ENCODE data around the gene PROZ.
A peak's percentile ranks its signal among the peaks of the same experiment; 100 is the strongest.
"Not testable (repeated sequence)": the region's sequence is repeated elsewhere in the genome, so short reads cannot be mapped to it uniquely, and the experiment has no call there.

The PROZ gene

GRCh38 chr13:113157929-113158747 lies at the start of gene PROZ:
Gene PROZ (plus strand): TSS chr13:113158648. CDS start chr13:113158661, 13 bp downstream.
- DNase-seq: no peak

GRCh38 chr13:113109151-113110047 lies 49.0 kb upstream of the PROZ start:
- DNase-seq: no peak

- DNase-seq: no peak
Measured at GRCh38 chr13:113110048-113110851, 48.2 kb upstream of the PROZ start.

GRCh38 chr13:113110852-113111315 lies 47.6 kb upstream of the PROZ start:
- no peak for DNase-seq

- not testable (repeated sequence) for DNase-seq
Measured at GRCh38 chr13:113111821-113112220, 46.6 kb upstream of the PROZ start.

- not testable (repeated sequence) for DNase-seq
Measured at GRCh38 chr13:113112475-113112874, 46.0 kb upstream of the PROZ start.

- DNase-seq: no peak
Measured at GRCh38 chr13:113112893-113113845, 45.3 kb upstream of the PROZ start.

- DNase-seq: no peak
Measured at GRCh38 chr13:113113846-113114271, 44.6 kb upstream of the PROZ start.

GRCh38 chr13:113114511-113115362 lies 43.7 kb upstream of the PROZ start:
- no peak for DNase-seq

GRCh38 chr13:113115363-113116205 lies 42.9 kb upstream of the PROZ start:
- no peak for DNase-seq

- DNase-seq: no peak
Measured at GRCh38 chr13:113116206-113116800, 42.1 kb upstream of the PROZ start.

GRCh38 chr13:113116871-113117271 lies 41.6 kb upstream of the PROZ start:
- DNase-seq: no peak

- peak; percentile 9 for DNase-seq
Measured at GRCh38 chr13:113117335-113117872, 41.0 kb upstream of the PROZ start.

GRCh38 chr13:113117911-113118260 lies 40.6 kb upstream of the PROZ start:
- DNase-seq: no peak

- DNase-seq: no peak
Measured at GRCh38 chr13:113118261-113119021, 40.0 kb upstream of the PROZ start.

GRCh38 chr13:113119166-113119821 lies 39.2 kb upstream of the PROZ start:
- DNase-seq: no peak

- no peak for DNase-seq
Measured at GRCh38 chr13:113119822-113120189, 38.6 kb upstream of the PROZ start.

All from fibroblast of upper back skin (primary cell).